Choroid plexus epithelial cell (primary cell): ENCODE data around the gene THTPA.
A peak's percentile ranks its signal among the peaks of the same experiment; 100 is the strongest.

Experiments used
- DNase-seq: peaks from one replicate; pipeline ENCODE4 v3.0.0-alpha.2; 2010; ENCODE audit warnings: low read depth
- H3K4me3 ChIP-seq: 2 replicates; pipeline ENCODE4 v1.5.1; 2011; ENCODE audit warnings: low read depth, mild to moderate bottlenecking, control low read depth, low read length, moderate library complexity
- CTCF ChIP-seq: conservative IDR thresholded peaks from 2 replicates; pipeline ENCODE4 v1.5.1; 2011; ENCODE audit warnings: low read depth, mild to moderate bottlenecking, control low read depth, inconsistent platforms, low read length, moderate library complexity

THTPA gene

GRCh38 chr14:23555882-23556699 lies at the start of gene THTPA:
Gene THTPA, plus strand, starts transcription at chr14:23556271. Its CDS starts 487 bp downstream, at chr14:23556758.
- peak within 1 kb of the TSS; percentile 94 for H3K4me3 ChIP-seq
- peak; percentile 90 for DNase-seq
- TF ChIP-seq CTCF = no peak

- DNase-seq = no peak
- no peak for TF ChIP-seq CTCF
- peak overlapping the region; percentile 8 for H3K4me3 ChIP-seq
These were observed 43.9 kb upstream of the THTPA start for GRCh38 chr14:23512156-23512555.

GRCh38 chr14:23513005-23513817 lies 42.9 kb upstream of the THTPA start:
- TF ChIP-seq CTCF = no peak
- H3K4me3 ChIP-seq = no peak overlapping the region
- DNase-seq = no peak

GRCh38 chr14:23513818-23514643 lies 42.0 kb upstream of the THTPA start:
- no peak for TF ChIP-seq CTCF
- DNase-seq = no peak
- H3K4me3 ChIP-seq = no peak overlapping the region

- no peak for DNase-seq
- no peak overlapping the region for H3K4me3 ChIP-seq
- TF ChIP-seq CTCF = no peak
These were observed 41.5 kb upstream of the THTPA start for GRCh38 chr14:23514644-23514957.

- H3K4me3 ChIP-seq = no peak overlapping the region
- TF ChIP-seq CTCF = no peak
- no peak for DNase-seq
These were observed 38.3 kb upstream of the THTPA start for GRCh38 chr14:23517650-23518326.
